Mucosa of descending colon (tissue), 3 donors: ENCODE measurements around the gene ADPRHL1. TPM values are rescaled to one million over a fixed set of nuclear protein-coding genes. Genes with fewer than 3 reads are reported as not detected.

Experiments used
- ATAC-seq: fragments of 200-7000 bp; cut with Tn5 transposase; one replicate; pipeline ENCODE4 v1.9.1; 2020; ENCODE audit warnings: mild to moderate bottlenecking, moderate library complexity
- DNase-seq, 3 donors: peaks; one replicate each; pipeline ENCODE4 v3.0.0-alpha.2; 2020
- H3K36me3 ChIP-seq: fragments of 200-600 bp; one replicate; pipeline ENCODE4 v1.8.0; 2021; ENCODE audit warnings: low read depth, mild to moderate bottlenecking
- H3K4me1 ChIP-seq: fragments of 200-600 bp; one replicate; pipeline ENCODE4 v1.8.0; 2021; ENCODE audit warnings: low read depth, mild to moderate bottlenecking
- H3K4me3 ChIP-seq: fragments of 200-600 bp; one replicate; pipeline ENCODE4 v1.8.0; 2021; ENCODE audit warnings: mild to moderate bottlenecking
- H3K9me3 ChIP-seq: fragments of 200-600 bp; one replicate; pipeline ENCODE4 v1.8.0; 2021; ENCODE audit warnings: mild to moderate bottlenecking
- intact Hi-C, 2 donors: fragments of 100-400 bp; cut with DNase I in 1 of 2; cut with micrococcal nuclease in 1 of 2; formaldehyde crosslinking; loops; one replicate each; pipeline versions ENCODE4 v1.11.0 to v1.11.1; 2022; cut with DNase I, micrococcal nuclease
- total RNA-seq, 3 donors: library from RNA; stranded (reverse); fragmentation: NEBNext Ultra II Directional in 2 of 3; extraction: Animal tissue kit (Norgen Biotek cat#: 25700) in 2 of 3; gene quantifications; one replicate each; pipeline versions ENCODE4 v1.2.1 to v1.2.4, GENCODE V29; 2021 to 2023
- TF ChIP-seq, protein P1 (sequence below): fragments of 200-600 bp; IDR thresholded peaks from one replicate; pipeline ENCODE4 v1.8.0; 2022; ENCODE audit warnings: antibody characterized with exemption, mild to moderate bottlenecking
- donor health status: DM: no; HTN: no; CAD: no; lungs with moderate emphysema.
- donor health status: DM: no; HTN: no; CAD: no.
- donor health status: DM: no; HTN: yes; CAD: no.

Gene ADPRHL1
- total RNA-seq, 3 donors from 2014 or later: 5.1 to 9.2 (median 7.1) TPM

DNA sequence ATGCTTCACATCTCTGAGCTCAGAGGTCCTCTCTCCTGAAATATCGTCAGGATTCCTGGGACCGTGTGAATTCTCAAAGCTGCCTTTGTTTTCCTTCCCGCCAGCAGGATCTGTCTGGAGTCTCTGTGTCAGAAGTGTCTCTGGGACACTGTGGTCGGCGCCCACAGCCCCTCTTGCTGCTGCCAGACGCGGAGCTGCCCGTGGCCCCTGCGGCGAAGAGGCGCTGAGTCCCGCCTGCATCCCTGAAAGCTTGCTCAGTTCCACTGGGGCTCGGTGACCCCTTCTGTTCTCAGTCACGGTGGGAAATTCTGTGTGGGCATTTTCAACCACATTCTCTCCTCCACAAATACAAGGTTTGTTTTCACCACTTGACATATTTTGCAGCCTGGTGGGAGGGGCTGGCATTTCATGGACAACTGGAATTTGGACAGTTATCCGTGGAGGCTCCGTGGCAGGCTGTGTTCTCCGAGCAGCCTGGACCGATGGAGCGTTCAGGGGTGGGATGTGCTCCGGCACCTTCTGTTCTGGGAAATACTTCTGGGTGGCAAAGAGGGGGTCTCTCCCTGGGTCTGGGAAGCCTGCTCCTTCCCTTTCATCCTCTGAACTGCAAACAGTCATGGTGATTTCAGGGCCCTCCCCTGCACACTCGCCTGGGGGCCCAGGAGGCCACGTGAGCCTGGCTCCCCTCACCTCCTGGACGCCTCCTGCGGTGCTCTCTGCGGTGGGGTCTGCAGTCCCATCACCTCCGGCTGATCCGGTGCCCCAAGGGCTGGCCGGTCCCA lies 46.8 kb downstream of the ADPRHL1 start:
- Histone ChIP-seq H3K4me1 (no peaks in the 10 kb centered on the region), H3K4me3 (no peak overlapping the region), H3K9me3 (no peaks in the 10 kb centered on the region), H3K36me3 (no peaks in the 10 kb centered on the region)
- DNase-seq (no peak), ATAC-seq (no peak)
- TF ChIP-seq, protein P1, sequence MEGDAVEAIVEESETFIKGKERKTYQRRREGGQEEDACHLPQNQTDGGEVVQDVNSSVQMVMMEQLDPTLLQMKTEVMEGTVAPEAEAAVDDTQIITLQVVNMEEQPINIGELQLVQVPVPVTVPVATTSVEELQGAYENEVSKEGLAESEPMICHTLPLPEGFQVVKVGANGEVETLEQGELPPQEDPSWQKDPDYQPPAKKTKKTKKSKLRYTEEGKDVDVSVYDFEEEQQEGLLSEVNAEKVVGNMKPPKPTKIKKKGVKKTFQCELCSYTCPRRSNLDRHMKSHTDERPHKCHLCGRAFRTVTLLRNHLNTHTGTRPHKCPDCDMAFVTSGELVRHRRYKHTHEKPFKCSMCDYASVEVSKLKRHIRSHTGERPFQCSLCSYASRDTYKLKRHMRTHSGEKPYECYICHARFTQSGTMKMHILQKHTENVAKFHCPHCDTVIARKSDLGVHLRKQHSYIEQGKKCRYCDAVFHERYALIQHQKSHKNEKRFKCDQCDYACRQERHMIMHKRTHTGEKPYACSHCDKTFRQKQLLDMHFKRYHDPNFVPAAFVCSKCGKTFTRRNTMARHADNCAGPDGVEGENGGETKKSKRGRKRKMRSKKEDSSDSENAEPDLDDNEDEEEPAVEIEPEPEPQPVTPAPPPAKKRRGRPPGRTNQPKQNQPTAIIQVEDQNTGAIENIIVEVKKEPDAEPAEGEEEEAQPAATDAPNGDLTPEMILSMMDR: no peak
- intact Hi-C loops: no loop called here

DNA sequence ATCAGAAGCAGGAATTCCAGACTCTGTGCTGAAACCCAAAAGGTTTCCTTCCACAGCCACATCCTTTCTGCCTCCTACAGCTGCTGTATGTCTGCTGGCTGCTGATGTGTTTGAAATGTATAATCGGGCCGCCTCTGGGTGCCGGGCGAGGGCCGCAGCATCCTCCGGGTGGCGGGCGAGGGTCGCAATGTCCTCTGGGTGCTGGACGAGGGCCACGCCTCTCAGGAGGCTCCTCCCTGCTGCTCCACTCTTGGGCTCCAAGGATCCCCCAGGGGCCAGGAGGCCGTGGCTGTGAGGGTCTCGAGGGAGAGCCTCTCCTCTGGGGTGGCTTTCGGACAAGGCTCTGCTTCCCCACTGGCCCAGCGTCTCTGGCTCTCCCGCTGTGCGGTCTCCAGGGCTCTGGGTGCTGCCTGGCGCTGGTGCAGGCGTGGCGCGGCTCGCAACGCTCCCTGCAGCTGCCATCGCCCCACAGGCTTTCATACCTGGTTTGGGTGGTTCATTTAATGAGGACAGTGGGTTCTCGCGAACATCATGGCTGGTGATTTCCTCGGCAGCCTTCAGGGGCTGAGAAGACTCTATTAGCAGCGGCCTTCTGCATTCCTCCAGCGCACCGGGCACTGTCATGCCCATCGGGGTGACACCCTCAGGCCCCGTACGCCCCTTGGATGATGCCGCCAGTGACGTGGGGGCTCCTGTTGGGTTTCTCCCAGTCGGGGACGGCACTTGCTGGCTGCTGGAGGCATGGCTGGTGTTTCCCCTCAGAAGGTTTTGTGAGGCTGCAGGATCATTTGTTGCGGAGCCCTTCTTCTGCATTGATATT lies 47.6 kb downstream of the ADPRHL1 start:
- DNase-seq (no peak), ATAC-seq (no peak)
- TF ChIP-seq, protein P1: no peak
- Histone ChIP-seq H3K36me3 (no peaks in the 10 kb centered on the region), H3K4me3 (no peak overlapping the region), H3K9me3 (no peaks in the 10 kb centered on the region), H3K4me1 (no peaks in the 10 kb centered on the region)
- intact Hi-C loops: no loop called here

DNA sequence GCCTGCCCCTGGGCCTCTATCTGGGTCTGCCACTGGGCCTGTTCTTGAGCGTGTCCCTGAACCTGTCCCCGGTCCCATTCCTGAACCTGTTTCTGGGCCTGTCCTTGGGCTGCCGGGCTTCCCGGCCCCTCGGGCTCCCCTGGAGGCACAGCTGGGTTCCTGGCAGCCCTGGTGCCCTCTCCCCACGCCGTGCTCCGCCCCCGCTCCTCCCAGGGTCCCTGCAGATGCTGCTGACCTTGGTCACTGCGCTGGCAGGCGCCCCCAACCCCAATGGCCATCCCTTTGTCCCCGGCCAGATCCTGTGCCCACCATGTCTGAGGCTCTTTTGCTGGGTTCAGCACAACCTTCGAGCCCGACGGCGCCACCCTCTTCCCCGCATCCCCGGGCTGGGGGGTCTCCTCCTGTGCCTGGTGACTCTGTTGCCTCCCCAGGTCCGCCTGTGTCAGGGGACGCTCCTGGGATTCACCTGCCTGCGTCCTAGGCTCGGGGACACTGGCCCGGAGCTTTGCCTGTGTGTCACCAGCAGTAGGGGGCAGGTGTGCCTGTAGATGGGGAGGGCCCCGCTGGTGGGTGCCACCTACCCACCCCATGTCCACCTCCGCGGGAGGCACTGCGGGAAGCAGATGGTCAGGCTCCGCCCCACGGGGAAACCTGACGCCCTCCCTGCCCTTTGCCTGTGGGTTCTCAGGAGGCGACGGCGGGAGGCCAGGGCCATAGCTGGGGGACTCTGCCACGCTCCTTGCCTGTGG lies 48.4 kb downstream of the ADPRHL1 start:
- Histone ChIP-seq H3K4me3 (no peak overlapping the region), H3K4me1 (no peaks in the 10 kb centered on the region), H3K36me3 (no peaks in the 10 kb centered on the region), H3K9me3 (no peaks in the 10 kb centered on the region)
- DNase-seq (no peak), ATAC-seq (no peak)
- intact Hi-C loops: no loop called here
- TF ChIP-seq, protein P1: no peak

DNA sequence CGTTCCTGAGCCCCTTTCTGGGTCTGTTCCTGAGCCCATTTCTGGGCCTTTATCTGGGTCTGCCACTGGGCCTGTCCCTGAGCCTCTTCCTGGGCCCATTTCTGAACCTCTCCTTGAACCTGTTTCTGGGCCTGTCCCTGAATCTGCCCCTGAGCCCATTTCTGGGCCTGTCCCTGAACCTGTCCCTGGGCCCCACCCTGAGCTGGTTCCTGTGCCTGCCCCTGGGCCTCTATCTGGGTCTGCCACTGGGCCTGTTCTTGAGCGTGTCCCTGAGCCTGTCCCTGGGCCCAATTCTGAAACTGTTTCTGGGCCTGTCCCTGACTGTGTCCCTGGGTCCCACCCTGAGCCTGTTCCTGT lies 48.9 kb downstream of the ADPRHL1 start:
- no peak for ATAC-seq
- intact Hi-C loops: no loop called here
- H3K4me3 ChIP-seq: no peak overlapping the region
- H3K36me3 ChIP-seq: no peaks in the 10 kb centered on the region
- no peaks in the 10 kb centered on the region for H3K9me3 ChIP-seq
- TF ChIP-seq, protein P1: no peak
- H3K4me1 ChIP-seq: no peaks in the 10 kb centered on the region
- DNase-seq: no peak

DNA sequence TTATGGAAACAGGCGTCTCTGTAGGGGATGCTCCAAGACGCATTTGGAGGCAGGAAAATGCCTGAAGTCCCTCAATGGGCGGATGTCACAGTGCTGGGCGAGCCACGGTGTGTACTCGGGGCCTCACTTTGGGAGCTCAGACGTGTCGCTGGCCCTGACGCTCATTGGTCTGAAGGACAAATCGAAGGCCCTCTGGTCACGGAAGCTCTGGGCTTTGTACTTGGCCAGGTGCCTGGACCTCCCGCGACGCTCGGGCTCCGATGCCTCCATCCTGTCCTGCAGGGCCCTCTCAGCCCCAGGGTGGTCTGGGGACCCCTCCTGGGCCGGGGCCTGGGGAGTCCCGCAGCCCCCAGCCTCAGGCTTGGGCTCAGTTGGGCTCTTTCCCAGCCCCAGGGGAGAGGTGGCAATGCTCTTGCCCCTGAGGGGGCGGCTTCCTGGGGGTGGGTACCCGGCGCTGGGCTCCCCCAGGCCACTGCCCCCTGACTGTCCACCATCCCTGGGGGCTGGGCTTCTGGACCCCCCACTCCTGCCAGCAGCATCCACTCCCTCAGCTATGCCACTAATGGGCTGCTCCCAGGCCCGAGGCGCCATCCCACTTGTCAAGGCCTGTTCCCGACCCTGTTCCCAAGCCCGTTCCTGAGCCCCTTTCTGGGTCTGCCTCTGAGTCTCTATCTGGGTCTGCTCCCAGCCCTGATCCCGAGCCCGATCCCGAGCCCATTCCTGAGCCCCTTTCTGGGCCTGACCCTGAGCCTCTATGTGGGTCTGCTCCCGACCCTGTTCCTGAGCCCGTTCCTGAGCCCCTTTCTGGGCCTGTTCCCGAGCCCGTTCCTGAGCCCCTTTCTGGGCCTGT lies 49.8 kb downstream of the ADPRHL1 start:
- no peaks in the 10 kb centered on the region for H3K9me3 ChIP-seq
- ATAC-seq: no peak
- TF ChIP-seq, protein P1: no peak
- intact Hi-C loops: no loop called here
- no peak overlapping the region for H3K4me3 ChIP-seq
- H3K4me1 ChIP-seq: no peaks in the 10 kb centered on the region
- no peak for DNase-seq
- H3K36me3 ChIP-seq: no peaks in the 10 kb centered on the region
